ENCODE data around the gene DENND2C.

DNA sequence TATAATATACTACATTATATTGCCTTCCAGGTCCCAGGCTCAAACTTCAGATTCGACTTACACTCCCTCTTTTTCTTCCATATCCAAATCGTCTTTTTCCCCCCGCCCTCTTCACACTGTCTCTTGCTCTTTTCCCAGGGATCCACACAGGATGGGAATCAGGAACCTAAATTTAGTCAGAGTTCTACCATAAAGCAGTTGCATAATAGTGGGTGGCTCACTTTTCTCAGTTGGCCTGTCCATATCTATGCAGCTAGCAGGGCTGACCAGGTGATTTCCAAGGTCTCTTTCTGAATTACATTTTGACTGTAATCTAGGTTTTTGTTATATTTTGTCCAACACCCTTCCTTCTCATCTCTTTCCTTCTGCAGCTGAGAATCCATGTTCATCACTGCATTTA is 80.7 kb downstream of the DENND2C start:
- TF ChIP-seq, protein P1, sequence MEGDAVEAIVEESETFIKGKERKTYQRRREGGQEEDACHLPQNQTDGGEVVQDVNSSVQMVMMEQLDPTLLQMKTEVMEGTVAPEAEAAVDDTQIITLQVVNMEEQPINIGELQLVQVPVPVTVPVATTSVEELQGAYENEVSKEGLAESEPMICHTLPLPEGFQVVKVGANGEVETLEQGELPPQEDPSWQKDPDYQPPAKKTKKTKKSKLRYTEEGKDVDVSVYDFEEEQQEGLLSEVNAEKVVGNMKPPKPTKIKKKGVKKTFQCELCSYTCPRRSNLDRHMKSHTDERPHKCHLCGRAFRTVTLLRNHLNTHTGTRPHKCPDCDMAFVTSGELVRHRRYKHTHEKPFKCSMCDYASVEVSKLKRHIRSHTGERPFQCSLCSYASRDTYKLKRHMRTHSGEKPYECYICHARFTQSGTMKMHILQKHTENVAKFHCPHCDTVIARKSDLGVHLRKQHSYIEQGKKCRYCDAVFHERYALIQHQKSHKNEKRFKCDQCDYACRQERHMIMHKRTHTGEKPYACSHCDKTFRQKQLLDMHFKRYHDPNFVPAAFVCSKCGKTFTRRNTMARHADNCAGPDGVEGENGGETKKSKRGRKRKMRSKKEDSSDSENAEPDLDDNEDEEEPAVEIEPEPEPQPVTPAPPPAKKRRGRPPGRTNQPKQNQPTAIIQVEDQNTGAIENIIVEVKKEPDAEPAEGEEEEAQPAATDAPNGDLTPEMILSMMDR (IDR thresholded peaks at IDR 0.05) = no peak
- no peak for TF ChIP-seq POLR2A (IDR thresholded peaks at IDR 0.05)
